HepG2 (cell line): ENCODE data around the gene SLC16A5. TPM values are rescaled to one million over a fixed set of nuclear protein-coding genes. Genes with fewer than 3 reads are reported as not detected.

Experiments used
- BORCS8-MEF2B ChIP-seq: sonication (generic); formaldehyde crosslinking; IDR thresholded peaks from 2 replicates; pipeline ENCODE4 v1.8.0; 2022; ENCODE audit warnings: mild to moderate bottlenecking, missing genetic modification reagents
- NR2F6 ChIP-seq, 2 experiments: IDR thresholded peaks; 2 replicates each; pipeline ENCODE4 v1.6.1; 2016; ENCODE audit warnings: antibody characterized with exemption in 1 of 2, mild to moderate bottlenecking in 1 of 2
- SMAD1 ChIP-seq: sonication (generic); formaldehyde crosslinking; IDR thresholded peaks from 2 replicates; pipeline ENCODE4 v1.4.0; 2020; ENCODE audit warnings: missing genetic modification reagents, low read depth, mild to moderate bottlenecking, borderline replicate concordance
- ZMYM2 ChIP-seq: sonication (generic); formaldehyde crosslinking; IDR thresholded peaks from 2 replicates; pipeline ENCODE4 v1.8.0; 2022; ENCODE audit warnings: mild to moderate bottlenecking, missing genetic modification reagents
- ZNF780A ChIP-seq: sonication (generic); formaldehyde crosslinking; IDR thresholded peaks from 2 replicates; pipeline ENCODE4 v1.8.0; 2022; ENCODE audit warnings: mild to moderate bottlenecking, missing genetic modification reagents, moderate library complexity
- ZNF782 ChIP-seq: sonication (generic); formaldehyde crosslinking; IDR thresholded peaks from 2 replicates; pipeline ENCODE4 v1.4.0; 2020; ENCODE audit warnings: missing genetic modification reagents, mild to moderate bottlenecking, borderline replicate concordance
- polyA plus RNA-seq, 8 experiments: library from polyadenylated mRNA; depleted of rRNA in 3 of 8; stranded (reverse) in 7 of 8; unstranded in 1 of 8; fragments of >200 nt; fragmentation: Illumina TruSeq in 4 of 8; extraction: Trizol in 4 of 8; gene quantifications; 2 replicates each; pipeline versions ENCODE4 v1.2.1 to v1.2.3, GENCODE V29; 2011 to 2016; ENCODE audit warnings: low read depth in 4 of 8, missing spikeins in 1 of 8, mixed read lengths in 1 of 8; ENCODE audit not compliant: insufficient read depth in 1 of 8
- total RNA-seq, 5 experiments: library from RNA; depleted of rRNA; stranded (reverse); fragments of >200 nt; fragmentation: Illumina TruSeq; extraction: Trizol; gene quantifications; 2 replicates each; pipeline ENCODE4 v1.2.3, GENCODE V29; 2016; ENCODE audit warnings: low read depth in 1 of 5
- TF ChIP-seq, protein P1 (sequence below), 2 experiments: sonication (generic) in 1 of 2; formaldehyde crosslinking in 1 of 2; IDR thresholded peaks; 2 replicates each; pipeline versions ENCODE4 v1.6.1 to v1.9.0; 2014 to 2022; ENCODE audit warnings: antibody characterized with exemption in 1 of 2, borderline replicate concordance in 1 of 2, inconsistent platforms in 1 of 2, low read depth in 1 of 2, missing genetic modification reagents in 1 of 2
- TF ChIP-seq, protein P2 (sequence below): IDR thresholded peaks from 2 replicates; pipeline ENCODE4 v1.6.1; 2016; ENCODE audit warnings: low read depth, missing genetic modification reagents, missing compliant biosample characterization
- TF ChIP-seq, protein P3 (sequence below): sonication (generic); formaldehyde crosslinking; IDR thresholded peaks from 2 replicates; pipeline ENCODE4 v1.4.0; 2020; ENCODE audit warnings: missing genetic modification reagents, borderline replicate concordance
- TF ChIP-seq, protein P4 (sequence below): sonication (generic); formaldehyde crosslinking; IDR thresholded peaks from 2 replicates; pipeline ENCODE4 v1.4.0; 2020; ENCODE audit warnings: mild to moderate bottlenecking, low read depth, missing genetic modification reagents
- TF ChIP-seq, protein P5 (sequence below): sonication (generic); formaldehyde crosslinking; conservative IDR thresholded peaks from 2 replicates; pipeline ENCODE4 v1.8.0; 2022; ENCODE audit warnings: mild to moderate bottlenecking, moderate library complexity, missing genetic modification reagents

SLC16A5 gene
- total and polyA plus RNA-seq, 2 of the 13 experiments (the other 11 are each of a cell fraction or from before 2014, with no cell fraction given) = 0.69 to 5.6 TPM

DNA sequence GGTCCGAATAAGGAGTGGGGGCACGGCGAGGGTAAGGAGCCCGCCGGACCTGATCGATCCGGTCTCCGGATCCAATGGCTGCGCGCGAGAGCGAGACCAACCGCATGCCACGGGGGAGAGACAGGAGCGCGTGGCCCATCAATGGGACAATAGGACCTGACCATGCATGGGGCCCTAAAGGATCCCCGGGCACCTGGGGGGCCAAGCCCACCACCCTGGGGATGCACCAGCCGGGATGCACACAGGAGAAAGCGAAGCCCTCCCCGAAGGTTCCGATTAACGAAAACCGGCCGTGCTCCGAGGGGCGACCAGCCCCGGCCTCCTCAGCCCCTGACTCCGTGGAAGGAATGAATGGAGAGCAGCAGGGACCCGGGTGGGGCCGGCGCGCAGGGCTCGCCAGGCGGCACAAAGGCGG is 66.0 kb downstream of the SLC16A5 start (continued):
- TF ChIP-seq, protein P1, sequence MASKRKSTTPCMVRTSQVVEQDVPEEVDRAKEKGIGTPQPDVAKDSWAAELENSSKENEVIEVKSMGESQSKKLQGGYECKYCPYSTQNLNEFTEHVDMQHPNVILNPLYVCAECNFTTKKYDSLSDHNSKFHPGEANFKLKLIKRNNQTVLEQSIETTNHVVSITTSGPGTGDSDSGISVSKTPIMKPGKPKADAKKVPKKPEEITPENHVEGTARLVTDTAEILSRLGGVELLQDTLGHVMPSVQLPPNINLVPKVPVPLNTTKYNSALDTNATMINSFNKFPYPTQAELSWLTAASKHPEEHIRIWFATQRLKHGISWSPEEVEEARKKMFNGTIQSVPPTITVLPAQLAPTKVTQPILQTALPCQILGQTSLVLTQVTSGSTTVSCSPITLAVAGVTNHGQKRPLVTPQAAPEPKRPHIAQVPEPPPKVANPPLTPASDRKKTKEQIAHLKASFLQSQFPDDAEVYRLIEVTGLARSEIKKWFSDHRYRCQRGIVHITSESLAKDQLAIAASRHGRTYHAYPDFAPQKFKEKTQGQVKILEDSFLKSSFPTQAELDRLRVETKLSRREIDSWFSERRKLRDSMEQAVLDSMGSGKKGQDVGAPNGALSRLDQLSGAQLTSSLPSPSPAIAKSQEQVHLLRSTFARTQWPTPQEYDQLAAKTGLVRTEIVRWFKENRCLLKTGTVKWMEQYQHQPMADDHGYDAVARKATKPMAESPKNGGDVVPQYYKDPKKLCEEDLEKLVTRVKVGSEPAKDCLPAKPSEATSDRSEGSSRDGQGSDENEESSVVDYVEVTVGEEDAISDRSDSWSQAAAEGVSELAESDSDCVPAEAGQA (IDR thresholded peaks at IDR 0.05; ENCODE audit: low read depth) = no peak
- TF ChIP-seq, protein P1 (CRISPR knock-in tag; IDR thresholded peaks at IDR 0.05; ENCODE audit: borderline replicate concordance) = no peak
- TF ChIP-seq, protein P2, sequence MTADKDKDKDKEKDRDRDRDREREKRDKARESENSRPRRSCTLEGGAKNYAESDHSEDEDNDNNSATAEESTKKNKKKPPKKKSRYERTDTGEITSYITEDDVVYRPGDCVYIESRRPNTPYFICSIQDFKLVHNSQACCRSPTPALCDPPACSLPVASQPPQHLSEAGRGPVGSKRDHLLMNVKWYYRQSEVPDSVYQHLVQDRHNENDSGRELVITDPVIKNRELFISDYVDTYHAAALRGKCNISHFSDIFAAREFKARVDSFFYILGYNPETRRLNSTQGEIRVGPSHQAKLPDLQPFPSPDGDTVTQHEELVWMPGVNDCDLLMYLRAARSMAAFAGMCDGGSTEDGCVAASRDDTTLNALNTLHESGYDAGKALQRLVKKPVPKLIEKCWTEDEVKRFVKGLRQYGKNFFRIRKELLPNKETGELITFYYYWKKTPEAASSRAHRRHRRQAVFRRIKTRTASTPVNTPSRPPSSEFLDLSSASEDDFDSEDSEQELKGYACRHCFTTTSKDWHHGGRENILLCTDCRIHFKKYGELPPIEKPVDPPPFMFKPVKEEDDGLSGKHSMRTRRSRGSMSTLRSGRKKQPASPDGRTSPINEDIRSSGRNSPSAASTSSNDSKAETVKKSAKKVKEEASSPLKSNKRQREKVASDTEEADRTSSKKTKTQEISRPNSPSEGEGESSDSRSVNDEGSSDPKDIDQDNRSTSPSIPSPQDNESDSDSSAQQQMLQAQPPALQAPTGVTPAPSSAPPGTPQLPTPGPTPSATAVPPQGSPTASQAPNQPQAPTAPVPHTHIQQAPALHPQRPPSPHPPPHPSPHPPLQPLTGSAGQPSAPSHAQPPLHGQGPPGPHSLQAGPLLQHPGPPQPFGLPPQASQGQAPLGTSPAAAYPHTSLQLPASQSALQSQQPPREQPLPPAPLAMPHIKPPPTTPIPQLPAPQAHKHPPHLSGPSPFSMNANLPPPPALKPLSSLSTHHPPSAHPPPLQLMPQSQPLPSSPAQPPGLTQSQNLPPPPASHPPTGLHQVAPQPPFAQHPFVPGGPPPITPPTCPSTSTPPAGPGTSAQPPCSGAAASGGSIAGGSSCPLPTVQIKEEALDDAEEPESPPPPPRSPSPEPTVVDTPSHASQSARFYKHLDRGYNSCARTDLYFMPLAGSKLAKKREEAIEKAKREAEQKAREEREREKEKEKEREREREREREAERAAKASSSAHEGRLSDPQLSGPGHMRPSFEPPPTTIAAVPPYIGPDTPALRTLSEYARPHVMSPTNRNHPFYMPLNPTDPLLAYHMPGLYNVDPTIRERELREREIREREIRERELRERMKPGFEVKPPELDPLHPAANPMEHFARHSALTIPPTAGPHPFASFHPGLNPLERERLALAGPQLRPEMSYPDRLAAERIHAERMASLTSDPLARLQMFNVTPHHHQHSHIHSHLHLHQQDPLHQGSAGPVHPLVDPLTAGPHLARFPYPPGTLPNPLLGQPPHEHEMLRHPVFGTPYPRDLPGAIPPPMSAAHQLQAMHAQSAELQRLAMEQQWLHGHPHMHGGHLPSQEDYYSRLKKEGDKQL (CRISPR knock-in tag) = no peak
- TF ChIP-seq BORCS8-MEF2B (CRISPR knock-in tag) (no peak), ZNF780A (CRISPR knock-in tag) (no peak), ZNF782 (CRISPR knock-in tag) (no peak), SMAD1 (CRISPR knock-in tag) (no peak), NR2F6 (IDR thresholded peaks at IDR 0.05) (no peak), NR2F6 (CRISPR knock-in tag; IDR thresholded peaks at IDR 0.05) (no peak), ZMYM2 (CRISPR knock-in tag) (no peak)
- TF ChIP-seq, protein P3, sequence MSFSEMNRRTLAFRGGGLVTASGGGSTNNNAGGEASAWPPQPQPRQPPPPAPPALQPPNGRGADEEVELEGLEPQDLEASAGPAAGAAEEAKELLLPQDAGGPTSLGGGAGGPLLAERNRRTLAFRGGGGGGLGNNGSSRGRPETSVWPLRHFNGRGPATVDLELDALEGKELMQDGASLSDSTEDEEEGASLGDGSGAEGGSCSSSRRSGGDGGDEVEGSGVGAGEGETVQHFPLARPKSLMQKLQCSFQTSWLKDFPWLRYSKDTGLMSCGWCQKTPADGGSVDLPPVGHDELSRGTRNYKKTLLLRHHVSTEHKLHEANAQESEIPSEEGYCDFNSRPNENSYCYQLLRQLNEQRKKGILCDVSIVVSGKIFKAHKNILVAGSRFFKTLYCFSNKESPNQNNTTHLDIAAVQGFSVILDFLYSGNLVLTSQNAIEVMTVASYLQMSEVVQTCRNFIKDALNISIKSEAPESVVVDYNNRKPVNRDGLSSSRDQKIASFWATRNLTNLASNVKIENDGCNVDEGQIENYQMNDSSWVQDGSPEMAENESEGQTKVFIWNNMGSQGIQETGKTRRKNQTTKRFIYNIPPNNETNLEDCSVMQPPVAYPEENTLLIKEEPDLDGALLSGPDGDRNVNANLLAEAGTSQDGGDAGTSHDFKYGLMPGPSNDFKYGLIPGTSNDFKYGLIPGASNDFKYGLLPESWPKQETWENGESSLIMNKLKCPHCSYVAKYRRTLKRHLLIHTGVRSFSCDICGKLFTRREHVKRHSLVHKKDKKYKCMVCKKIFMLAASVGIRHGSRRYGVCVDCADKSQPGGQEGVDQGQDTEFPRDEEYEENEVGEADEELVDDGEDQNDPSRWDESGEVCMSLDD (CRISPR knock-in tag) = no peak
- TF ChIP-seq, protein P4, sequence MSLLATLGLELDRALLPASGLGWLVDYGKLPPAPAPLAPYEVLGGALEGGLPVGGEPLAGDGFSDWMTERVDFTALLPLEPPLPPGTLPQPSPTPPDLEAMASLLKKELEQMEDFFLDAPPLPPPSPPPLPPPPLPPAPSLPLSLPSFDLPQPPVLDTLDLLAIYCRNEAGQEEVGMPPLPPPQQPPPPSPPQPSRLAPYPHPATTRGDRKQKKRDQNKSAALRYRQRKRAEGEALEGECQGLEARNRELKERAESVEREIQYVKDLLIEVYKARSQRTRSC (CRISPR knock-in tag) = no peak
- TF ChIP-seq, protein P5, sequence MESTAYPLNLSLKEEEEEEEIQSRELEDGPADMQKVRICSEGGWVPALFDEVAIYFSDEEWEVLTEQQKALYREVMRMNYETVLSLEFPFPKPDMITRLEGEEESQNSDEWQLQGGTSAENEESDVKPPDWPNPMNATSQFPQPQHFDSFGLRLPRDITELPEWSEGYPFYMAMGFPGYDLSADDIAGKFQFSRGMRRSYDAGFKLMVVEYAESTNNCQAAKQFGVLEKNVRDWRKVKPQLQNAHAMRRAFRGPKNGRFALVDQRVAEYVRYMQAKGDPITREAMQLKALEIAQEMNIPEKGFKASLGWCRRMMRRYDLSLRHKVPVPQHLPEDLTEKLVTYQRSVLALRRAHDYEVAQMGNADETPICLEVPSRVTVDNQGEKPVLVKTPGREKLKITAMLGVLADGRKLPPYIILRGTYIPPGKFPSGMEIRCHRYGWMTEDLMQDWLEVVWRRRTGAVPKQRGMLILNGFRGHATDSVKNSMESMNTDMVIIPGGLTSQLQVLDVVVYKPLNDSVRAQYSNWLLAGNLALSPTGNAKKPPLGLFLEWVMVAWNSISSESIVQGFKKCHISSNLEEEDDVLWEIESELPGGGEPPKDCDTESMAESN (CRISPR knock-in tag) = no peak
